Stimulated activated CD4-positive, alpha-beta T cell treated with anti-CD3 and anti-CD28 coated beads, Interleukin-12 subunit alpha, Interleukin-12 subunit beta, amount 100 ng/mL, for 48 hours (primary cell): ENCODE data around the gene TMPRSS11A.

Source experiments
- DNase-seq, 3 donors: peaks; one replicate each; pipeline ENCODE4 v3.0.0-alpha.2; 2020; ENCODE audit warnings: low read depth in 2 of 3, low spot score in 1 of 3

The TMPRSS11A gene

DNA sequence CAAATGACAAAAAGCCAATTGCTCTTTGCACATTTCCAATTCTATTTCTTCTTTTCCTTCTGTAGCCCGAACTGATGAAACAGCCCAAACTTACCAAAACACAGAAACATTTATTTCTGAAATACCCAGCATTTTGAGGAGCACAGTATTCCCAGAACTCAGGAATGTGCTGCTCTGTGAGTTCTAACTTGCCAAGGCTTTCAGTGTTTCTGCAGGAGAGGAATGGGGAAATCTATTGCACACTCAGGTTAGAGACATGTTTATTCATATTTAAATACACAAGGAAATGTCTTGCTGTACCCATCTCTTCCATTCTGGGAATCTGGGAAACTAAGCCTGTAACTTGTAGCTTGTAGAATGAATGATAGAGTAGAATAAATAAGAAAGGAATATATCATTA is 90.2 kb downstream of the TMPRSS11A start:
- no peak for DNase-seq

DNA sequence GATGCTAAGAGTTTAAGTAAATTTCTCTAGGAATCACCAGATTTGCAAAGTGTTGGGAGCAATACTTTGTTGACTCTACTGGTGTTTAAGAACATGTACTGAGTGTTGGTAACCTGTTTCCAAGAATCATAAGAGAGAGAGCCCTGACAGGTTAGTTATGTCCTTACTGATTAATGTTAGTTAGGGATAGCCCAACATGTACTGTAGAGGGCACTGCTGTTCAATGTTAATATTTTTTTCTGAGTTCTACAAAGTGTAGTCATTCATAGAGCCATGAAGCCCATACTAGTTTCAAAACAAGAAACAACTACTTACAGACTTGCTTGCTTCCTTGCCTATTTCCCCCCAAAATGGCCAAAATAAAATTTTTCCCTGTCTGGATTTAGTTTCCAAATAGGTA is 91.4 kb downstream of the TMPRSS11A start:
- DNase-seq: no peak

DNA sequence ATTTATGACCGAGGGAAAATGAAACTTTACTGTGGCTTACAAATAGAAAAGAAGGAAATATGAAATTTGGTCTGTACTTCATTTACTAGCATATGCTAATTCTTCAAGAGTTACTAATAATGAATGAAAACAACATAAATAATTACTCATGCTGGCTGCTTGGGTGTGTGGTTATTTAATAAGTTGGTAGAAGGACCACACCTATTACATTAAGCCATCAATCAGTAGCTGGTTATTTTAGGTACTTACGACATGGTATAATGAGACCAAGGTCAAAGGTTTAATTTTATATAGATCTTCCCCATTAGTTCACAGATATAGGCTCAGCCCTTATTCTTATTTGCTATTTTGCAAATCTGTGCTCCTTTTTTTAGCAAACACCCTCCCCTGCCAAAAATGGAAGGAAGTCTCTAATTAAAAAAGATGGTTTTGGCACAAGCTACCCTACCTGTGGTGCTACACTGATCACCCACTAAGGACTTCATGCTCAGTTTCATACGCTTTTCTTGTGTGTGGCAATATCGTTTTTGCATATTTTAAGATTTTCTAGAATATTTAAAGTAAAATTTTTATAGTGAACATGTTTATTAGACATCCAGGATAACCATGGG is 93.6 kb downstream of the TMPRSS11A start:
- DNase-seq: no peak

DNA sequence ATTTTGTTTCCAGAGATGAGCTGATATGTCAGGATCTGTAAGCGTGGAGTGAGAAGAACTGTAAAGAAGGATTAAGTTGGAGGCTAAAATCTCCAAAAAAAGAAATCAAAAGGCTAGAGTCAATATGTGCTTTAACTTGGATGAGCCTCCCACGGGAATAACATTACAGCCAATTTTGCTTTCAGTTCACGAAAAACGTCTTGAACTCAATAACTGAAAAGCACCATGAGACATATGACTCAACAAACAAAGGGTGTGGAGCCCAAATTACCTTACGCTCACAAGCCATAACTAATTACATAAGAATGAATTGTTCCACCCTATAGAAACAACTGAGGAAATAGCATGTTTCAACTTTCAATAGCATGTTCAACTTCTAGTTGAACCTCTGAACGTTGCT is 101.8 kb downstream of the TMPRSS11A start:
- DNase-seq: no peak
